A549 (cell line): Measurements from ENCODE around the gene MIA2.

Experiments used
- CBX2 ChIP-seq: fragments of 200-600 bp; sonication (generic); IDR thresholded peaks from 2 replicates; pipeline ENCODE4 v1.6.1; 2016; ENCODE audit warnings: low read depth, mild to moderate bottlenecking, borderline replicate concordance
- CTCF ChIP-seq: fragments of >200 bp; sonication (Bioruptor Twin); formaldehyde crosslinking; IDR thresholded peaks from 3 replicates; pipeline ENCODE4 v1.5.1; 2016
- HDAC2 ChIP-seq: fragments of 200-600 bp; sonication (generic); IDR thresholded peaks from 2 replicates; pipeline ENCODE4 v1.6.1; 2016
- MAX ChIP-seq: IDR thresholded peaks from 2 replicates; pipeline ENCODE4 v1.6.1; 2012
- MYC ChIP-seq: IDR thresholded peaks from 2 replicates; pipeline ENCODE4 v1.6.1; 2012; ENCODE audit warnings: mild to moderate bottlenecking, inconsistent platforms, low read length, improper control_type of control experiment, borderline replicate concordance
- TFCP2L1 ChIP-seq: fragments of 250-450 bp; sonication (Bioruptor Pico); IDR thresholded peaks from 2 replicates; pipeline ENCODE4 v1.5.0; 2021; ENCODE audit warnings: mild to moderate bottlenecking
- TF ChIP-seq, protein P1 (sequence below): fragments of 200-600 bp; sonication (generic); IDR thresholded peaks from 2 replicates; pipeline ENCODE4 v1.6.1; 2016; ENCODE audit warnings: antibody characterized with exemption, mild to moderate bottlenecking, moderate library complexity

DNA sequence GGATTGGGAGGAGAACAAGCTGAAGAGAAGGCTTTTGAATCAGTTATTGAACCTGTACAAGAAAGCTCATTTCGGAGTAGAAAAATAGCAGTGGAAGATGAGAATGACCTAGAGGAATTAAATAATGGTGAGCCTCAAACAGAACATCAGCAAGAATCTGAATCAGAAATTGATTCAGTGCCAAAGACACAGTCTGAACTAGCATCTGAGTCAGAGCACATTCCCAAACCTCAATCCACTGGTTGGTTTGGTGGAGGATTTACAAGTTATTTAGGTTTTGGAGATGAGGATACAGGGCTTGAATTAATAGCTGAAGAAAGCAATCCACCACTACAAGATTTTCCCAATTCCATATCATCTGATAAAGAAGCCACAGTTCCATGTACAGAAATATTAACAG is 13.5 kb downstream of the MIA2 start:
- TF ChIP-seq, protein P1, sequence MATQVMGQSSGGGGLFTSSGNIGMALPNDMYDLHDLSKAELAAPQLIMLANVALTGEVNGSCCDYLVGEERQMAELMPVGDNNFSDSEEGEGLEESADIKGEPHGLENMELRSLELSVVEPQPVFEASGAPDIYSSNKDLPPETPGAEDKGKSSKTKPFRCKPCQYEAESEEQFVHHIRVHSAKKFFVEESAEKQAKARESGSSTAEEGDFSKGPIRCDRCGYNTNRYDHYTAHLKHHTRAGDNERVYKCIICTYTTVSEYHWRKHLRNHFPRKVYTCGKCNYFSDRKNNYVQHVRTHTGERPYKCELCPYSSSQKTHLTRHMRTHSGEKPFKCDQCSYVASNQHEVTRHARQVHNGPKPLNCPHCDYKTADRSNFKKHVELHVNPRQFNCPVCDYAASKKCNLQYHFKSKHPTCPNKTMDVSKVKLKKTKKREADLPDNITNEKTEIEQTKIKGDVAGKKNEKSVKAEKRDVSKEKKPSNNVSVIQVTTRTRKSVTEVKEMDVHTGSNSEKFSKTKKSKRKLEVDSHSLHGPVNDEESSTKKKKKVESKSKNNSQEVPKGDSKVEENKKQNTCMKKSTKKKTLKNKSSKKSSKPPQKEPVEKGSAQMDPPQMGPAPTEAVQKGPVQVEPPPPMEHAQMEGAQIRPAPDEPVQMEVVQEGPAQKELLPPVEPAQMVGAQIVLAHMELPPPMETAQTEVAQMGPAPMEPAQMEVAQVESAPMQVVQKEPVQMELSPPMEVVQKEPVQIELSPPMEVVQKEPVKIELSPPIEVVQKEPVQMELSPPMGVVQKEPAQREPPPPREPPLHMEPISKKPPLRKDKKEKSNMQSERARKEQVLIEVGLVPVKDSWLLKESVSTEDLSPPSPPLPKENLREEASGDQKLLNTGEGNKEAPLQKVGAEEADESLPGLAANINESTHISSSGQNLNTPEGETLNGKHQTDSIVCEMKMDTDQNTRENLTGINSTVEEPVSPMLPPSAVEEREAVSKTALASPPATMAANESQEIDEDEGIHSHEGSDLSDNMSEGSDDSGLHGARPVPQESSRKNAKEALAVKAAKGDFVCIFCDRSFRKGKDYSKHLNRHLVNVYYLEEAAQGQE = no peak
- no peak for TF ChIP-seq MYC
- TF ChIP-seq CTCF = no peak
- no peak for TF ChIP-seq MAX
- TF ChIP-seq TFCP2L1 (CRISPR knock-in tag) = no peak
- no peak for TF ChIP-seq CBX2
- no peak for TF ChIP-seq HDAC2
